ENCODE data around the gene PPID. TPM values are rescaled to one million over a fixed set of nuclear protein-coding genes. Genes with fewer than 3 reads are reported as not detected.

The PPID gene
- total RNA-seq = 19.0 and 20.5 TPM in 2 replicates
- long read RNA-seq, transcript PPID-201 (10 exons, 1,823 nt) = major isoform, 179 of 198 reads
- long read RNA-seq, partial matches to known transcripts = 6 of 198 reads
- long read RNA-seq, other reads (novel, unspliced or antisense) = 13 of 198 reads

GRCh38 chr4:158722917-158723793 lies at the start of gene PPID:
Gene PPID (minus strand): TSS chr4:158723396. CDS start chr4:158723288, 108 bp downstream.
- H3K9me3 Mint-ChIP-seq (ENCODE audit: unreplicated experiment) = no peaks in the 10 kb centered on the region
- DNase-seq (ENCODE audit: extremely low spot score, unreplicated experiment) = peak; percentile 90
- H3K27me3 Mint-ChIP-seq (ENCODE audit: unreplicated experiment) = peaks cover 10% of the 10 kb centered on the region
- peaks cover 13% of the 10 kb centered on the region for H3K36me3 Mint-ChIP-seq (ENCODE audit: unreplicated experiment)
- H3K27ac Mint-ChIP-seq (ENCODE audit: unreplicated experiment) = peak within 1 kb of the TSS; percentile 99
- peaks cover 16% of the 10 kb centered on the region for H3K4me1 Mint-ChIP-seq (ENCODE audit: unreplicated experiment)
- peak within 1 kb of the TSS; percentile 99 for H3K4me3 Mint-ChIP-seq (ENCODE audit: unreplicated experiment)
- TF ChIP-seq CTCF (IDR thresholded peaks at IDR 0.05) = no peak

GRCh38 chr4:158771776-158772175 lies 48.6 kb upstream of the PPID start:
- peaks cover 43% of the 10 kb centered on the region for H3K4me1 Mint-ChIP-seq (ENCODE audit: unreplicated experiment)
- H3K36me3 Mint-ChIP-seq (ENCODE audit: unreplicated experiment) = no peaks in the 10 kb centered on the region
- H3K4me3 Mint-ChIP-seq (ENCODE audit: unreplicated experiment) = no peak overlapping the region

GRCh38 chr4:158770671-158771070 lies 47.5 kb upstream of the PPID start:
- peak overlapping the region; percentile 99 for H3K4me3 Mint-ChIP-seq (ENCODE audit: unreplicated experiment)
- TF ChIP-seq CTCF (IDR thresholded peaks at IDR 0.05) = no peak
- DNase-seq (ENCODE audit: extremely low spot score, unreplicated experiment) = no peak
- H3K36me3 Mint-ChIP-seq (ENCODE audit: unreplicated experiment) = no peaks in the 10 kb centered on the region
- no peak overlapping the region for H3K27ac Mint-ChIP-seq (ENCODE audit: unreplicated experiment)
- H3K4me1 Mint-ChIP-seq (ENCODE audit: unreplicated experiment) = peaks cover 35% of the 10 kb centered on the region
- no peaks in the 10 kb centered on the region for H3K9me3 Mint-ChIP-seq (ENCODE audit: unreplicated experiment)
- no peaks in the 10 kb centered on the region for H3K27me3 Mint-ChIP-seq (ENCODE audit: unreplicated experiment)

More at GRCh38 chr4:158771776-158772175, 48.6 kb upstream of the PPID start:
- no peak overlapping the region for H3K27ac Mint-ChIP-seq (ENCODE audit: unreplicated experiment)
- no peak for DNase-seq (ENCODE audit: extremely low spot score, unreplicated experiment)
- no peaks in the 10 kb centered on the region for H3K9me3 Mint-ChIP-seq (ENCODE audit: unreplicated experiment)
- TF ChIP-seq CTCF (IDR thresholded peaks at IDR 0.05) = no peak
- H3K27me3 Mint-ChIP-seq (ENCODE audit: unreplicated experiment) = no peaks in the 10 kb centered on the region

GRCh38 chr4:158769175-158769921 lies 46.2 kb upstream of the PPID start:
- H3K27me3 Mint-ChIP-seq (ENCODE audit: unreplicated experiment) = no peaks in the 10 kb centered on the region
- H3K36me3 Mint-ChIP-seq (ENCODE audit: unreplicated experiment) = no peaks in the 10 kb centered on the region
- H3K9me3 Mint-ChIP-seq (ENCODE audit: unreplicated experiment) = no peaks in the 10 kb centered on the region
- TF ChIP-seq CTCF (IDR thresholded peaks at IDR 0.05) = no peak
- H3K4me3 Mint-ChIP-seq (ENCODE audit: unreplicated experiment) = peak overlapping the region; percentile 99
- H3K4me1 Mint-ChIP-seq (ENCODE audit: unreplicated experiment) = peaks cover 25% of the 10 kb centered on the region
- peak overlapping the region; percentile 93 for H3K27ac Mint-ChIP-seq (ENCODE audit: unreplicated experiment)
- peak; percentile 84 for DNase-seq (ENCODE audit: extremely low spot score, unreplicated experiment)
